ENCODE results near the gene SLC1A5.
"Not testable (repeated sequence)": the region's sequence is repeated elsewhere in the genome, so short reads cannot be mapped to it uniquely, and the experiment has no call there.

The SLC1A5 gene

GRCh38 chr19:46798713-46799112 lies 10.3 kb upstream of the SLC1A5 start:
- no peak for DNase-seq

GRCh38 chr19:46797881-46798280 lies 9.5 kb upstream of the SLC1A5 start:
- no peak for DNase-seq

- DNase-seq, result no peak
Observed at GRCh38 chr19:46791944-46792343, 3.5 kb upstream of the SLC1A5 start.

GRCh38 chr19:46789371-46789770 lies 977 bp upstream of the SLC1A5 start:
- DNase-seq, result no peak

- no peak for DNase-seq
Observed at GRCh38 chr19:46788968-46789338, 559 bp upstream of the SLC1A5 start.

- peak; percentile 11 to 28 for DNase-seq
Observed at GRCh38 chr19:46787331-46788261, 798 bp downstream of the SLC1A5 start.

- DNase-seq, result no peak
Observed at GRCh38 chr19:46787040-46787330, 1.4 kb downstream of the SLC1A5 start.

GRCh38 chr19:46786236-46787039 lies 2.0 kb downstream of the SLC1A5 start:
- DNase-seq, result no peak

- DNase-seq, result no peak
Observed at GRCh38 chr19:46785980-46786235, 2.5 kb downstream of the SLC1A5 start.

GRCh38 chr19:46785054-46785979 lies 3.1 kb downstream of the SLC1A5 start:
- no peak for DNase-seq

- peak; percentile 15 to 27 for DNase-seq
Observed at GRCh38 chr19:46784262-46785053, 3.9 kb downstream of the SLC1A5 start.

- DNase-seq, result peak in 1 of 2 experiments; percentile 8
Observed at GRCh38 chr19:46783670-46784069, 4.7 kb downstream of the SLC1A5 start.

GRCh38 chr19:46782355-46783019 lies 5.9 kb downstream of the SLC1A5 start:
- DNase-seq, result no peak

- DNase-seq, result not testable (repeated sequence)
Observed at GRCh38 chr19:46777956-46778645, 10.3 kb downstream of the SLC1A5 start.

- DNase-seq, result no peak
Observed at GRCh38 chr19:46776927-46777911, 11.2 kb downstream of the SLC1A5 start.

GRCh38 chr19:46775642-46776258 lies 12.6 kb downstream of the SLC1A5 start:
- no peak for DNase-seq

GRCh38 chr19:46773018-46773399 lies 15.4 kb downstream of the SLC1A5 start:
- DNase-seq, result no peak

- no peak for DNase-seq
Observed at GRCh38 chr19:46772170-46773017, 16.0 kb downstream of the SLC1A5 start.

GRCh38 chr19:46768746-46769145 lies 19.6 kb downstream of the SLC1A5 start:
- not testable (repeated sequence) for DNase-seq
